Ascending aorta (tissue), 2 donors: ENCODE data around the gene CAPRIN1. TPM values are rescaled to one million over a fixed set of nuclear protein-coding genes. Genes with fewer than 3 reads are reported as not detected.

ENCODE experiments used
- DNase-seq, 2 donors: peaks; one replicate each; pipeline ENCODE4 v3.0.0-alpha.2; 2019; ENCODE audit warnings: low spot score in 2 of 2
- H3K27ac ChIP-seq, 2 donors: fragments of 200-600 bp; sonication (generic); one replicate each; pipeline ENCODE4 v1.5.1; 2016 to 2017; ENCODE audit warnings: mild to moderate bottlenecking in 1 of 2
- H3K27me3 ChIP-seq: fragments of 200-600 bp; sonication (generic); one replicate; pipeline ENCODE4 v1.5.1; 2017
- H3K36me3 ChIP-seq, 2 donors: fragments of 200-600 bp; sonication (generic); one replicate each; pipeline ENCODE4 v1.5.1; 2016
- H3K4me1 ChIP-seq, 2 donors: fragments of 200-600 bp; sonication (generic); one replicate each; pipeline ENCODE4 v1.5.1; 2016 to 2017; ENCODE audit warnings: mild to moderate bottlenecking in 1 of 2
- H3K4me3 ChIP-seq, 2 donors: fragments of 200-600 bp; sonication (generic); one replicate each; pipeline ENCODE4 v1.5.1; 2016 to 2017; ENCODE audit warnings: mild to moderate bottlenecking in 1 of 2
- H3K9me3 ChIP-seq, 2 donors: fragments of 200-600 bp; sonication (generic); one replicate each; pipeline ENCODE4 v1.5.1; 2016
- CTCF ChIP-seq, 3 experiments: fragments of 200-600 bp in 2 of 3; fragments of 450-650 bp in 1 of 3; sonication (generic) in 2 of 3; IDR thresholded peaks; one replicate each; pipeline ENCODE4 v1.5.1; 2016 to 2019; ENCODE audit warnings: antibody characterized with exemption in 3 of 3, mild to moderate bottlenecking in 1 of 3, moderate library complexity in 1 of 3
- intact Hi-C: fragments of 100-400 bp; cut with DNase I; formaldehyde crosslinking; loops from one replicate; pipeline ENCODE4 v1.15.1; 2023
- total RNA-seq: library from RNA; depleted of rRNA; stranded (reverse); fragments of >200 nt; gene quantifications from one replicate; pipeline ENCODE4 v1.1.0, GENCODE V29; 2016

CAPRIN1 gene
- total RNA-seq, 1 donor from 2014 or later, result 155 TPM

- Histone ChIP-seq H3K9me3 (no peaks in the 10 kb centered on the region), H3K27me3 (no peaks in the 10 kb centered on the region), H3K36me3 (no peaks in the 10 kb centered on the region), H3K4me1 (no peaks in the 10 kb centered on the region), H3K27ac (no peak overlapping the region), H3K4me3 (no peak overlapping the region)
- intact Hi-C loops, result no loop called here
- DNase-seq, result no peak
- TF ChIP-seq CTCF (IDR thresholded peaks at IDR 0.05), result no peak
These were observed 37.5 kb upstream of the CAPRIN1 start for GRCh38 chr11:34013898-34014571.

GRCh38 chr11:34021977-34022735 lies 29.4 kb upstream of the CAPRIN1 start:
- intact Hi-C loops, result no loop called here
- Histone ChIP-seq H3K4me3 (no peak overlapping the region), H3K4me1 (no peaks in the 10 kb centered on the region), H3K9me3 (no peaks in the 10 kb centered on the region), H3K27me3 (no peaks in the 10 kb centered on the region), H3K27ac (no peak overlapping the region), H3K36me3 (no peaks in the 10 kb centered on the region)
- DNase-seq, result no peak
- TF ChIP-seq CTCF (IDR thresholded peaks at IDR 0.05), result no peak

GRCh38 chr11:34026432-34026831 lies 25.1 kb upstream of the CAPRIN1 start:
- H3K9me3 ChIP-seq, result no peaks in the 10 kb centered on the region
- H3K4me1 ChIP-seq, result peaks cover 0 to 17% of the 10 kb centered on the region in 2 donors
- no peak for TF ChIP-seq CTCF (IDR thresholded peaks at IDR 0.05)
- no peak overlapping the region for H3K4me3 ChIP-seq
- H3K27me3 ChIP-seq, result no peaks in the 10 kb centered on the region
- H3K36me3 ChIP-seq, result no peaks in the 10 kb centered on the region
- intact Hi-C loops, result no loop called here
- no peak overlapping the region for H3K27ac ChIP-seq
- DNase-seq, result no peak

GRCh38 chr11:34027516-34028408 lies 23.8 kb upstream of the CAPRIN1 start:
- intact Hi-C loops, result loop anchor here (1.0 to 2.0 kb wide), 2 partner anchors 23 to 30 kb away; partner anchors contain the start of gene CAPRIN1
- H3K27me3 ChIP-seq, result no peaks in the 10 kb centered on the region
- H3K9me3 ChIP-seq, result no peaks in the 10 kb centered on the region
- peaks cover 0 to 17% of the 10 kb centered on the region in 2 donors for H3K4me1 ChIP-seq
- H3K27ac ChIP-seq, result peak overlapping the region; percentile 53 to 80
- no peak overlapping the region for H3K4me3 ChIP-seq
- TF ChIP-seq CTCF (IDR thresholded peaks at IDR 0.05), result no peak
- no peaks in the 10 kb centered on the region for H3K36me3 ChIP-seq
- no peak for DNase-seq

- H3K9me3 ChIP-seq, result no peaks in the 10 kb centered on the region
- peak in 1 of 2 donors; percentile 83 for DNase-seq
- intact Hi-C loops, result loop anchor here (1.0 to 2.0 kb wide), 2 partner anchors 22 to 31 kb away; partner anchors contain the start of gene CAPRIN1
- H3K36me3 ChIP-seq, result no peaks in the 10 kb centered on the region
- peaks cover 0 to 17% of the 10 kb centered on the region in 2 donors for H3K4me1 ChIP-seq
- peak overlapping the region; percentile 53 to 80 for H3K27ac ChIP-seq
- H3K4me3 ChIP-seq, result no peak overlapping the region
- TF ChIP-seq CTCF (IDR thresholded peaks at IDR 0.05), result no peak
- H3K27me3 ChIP-seq, result no peaks in the 10 kb centered on the region
These were observed 23.1 kb upstream of the CAPRIN1 start for GRCh38 chr11:34028425-34028824.
